OCI-M1 (cell line): ENCODE data around the gene CEP131.

ENCODE experiments used
- DNase-seq: peaks from one replicate; lab custom pipeline; 2025; lab: John Stamatoyannopoulos, UW

The CEP131 gene

GRCh38 chr17:81199482-81199830 lies 23.3 kb downstream of the CEP131 start:
- no peak for DNase-seq

- no peak for DNase-seq
Measured at GRCh38 chr17:81198826-81199481, 23.8 kb downstream of the CEP131 start.

GRCh38 chr17:81197831-81198490 lies 24.8 kb downstream of the CEP131 start:
- DNase-seq: no peak

GRCh38 chr17:81197409-81197795 lies 25.4 kb downstream of the CEP131 start:
- DNase-seq: no peak

GRCh38 chr17:81196505-81197408 lies 26.0 kb downstream of the CEP131 start:
- no peak for DNase-seq

- DNase-seq: no peak
Measured at GRCh38 chr17:81195941-81196495, 26.7 kb downstream of the CEP131 start.

GRCh38 chr17:81194941-81195901 lies 27.5 kb downstream of the CEP131 start:
- no peak for DNase-seq

- DNase-seq: no peak
Measured at GRCh38 chr17:81194225-81194760, 28.5 kb downstream of the CEP131 start.

GRCh38 chr17:81193470-81194224 lies 29.1 kb downstream of the CEP131 start:
- no peak for DNase-seq

GRCh38 chr17:81193051-81193410 lies 29.7 kb downstream of the CEP131 start:
- DNase-seq: no peak

GRCh38 chr17:81192386-81193050 lies 30.2 kb downstream of the CEP131 start:
- no peak for DNase-seq

GRCh38 chr17:81191646-81192045 lies 31.1 kb downstream of the CEP131 start:
- DNase-seq: no peak

GRCh38 chr17:81191116-81191515 lies 31.6 kb downstream of the CEP131 start:
- DNase-seq: no peak

- no peak for DNase-seq
Measured at GRCh38 chr17:81190591-81190990, 32.2 kb downstream of the CEP131 start.

- DNase-seq: no peak
Measured at GRCh38 chr17:81189670-81190530, 32.9 kb downstream of the CEP131 start.

- DNase-seq: no peak
Measured at GRCh38 chr17:81189016-81189415, 33.7 kb downstream of the CEP131 start.

GRCh38 chr17:81188491-81188840 lies 34.3 kb downstream of the CEP131 start:
- no peak for DNase-seq

- DNase-seq: no peak
Measured at GRCh38 chr17:81187586-81188490, 34.9 kb downstream of the CEP131 start.
